SK-N-SH (cell line): ENCODE data around the gene SLC10A1. TPM values are rescaled to one million over a fixed set of nuclear protein-coding genes. Genes with fewer than 3 reads are reported as not detected.

Source experiments
- CTCF ChIA-PET: fragments of 300-600, 350-600 bp; formaldehyde crosslinking; extraction: SDS; loops from one replicate; lab custom pipeline; 2021; lab: Yijun Ruan, JAX
- POLR2A ChIA-PET: fragments of 350-600 bp; sonication (Branson Sonifier 250); formaldehyde crosslinking; extraction: SDS; loops from one replicate; lab custom pipeline; 2020; ENCODE audit warnings: antibody characterized with exemption, inconsistent platforms; lab: Yijun Ruan, JAX
- DNase-seq: peaks from one replicate; pipeline ENCODE4 v3.0.0; 2012
- H2AFZ ChIP-seq: fragments of 200-600 bp; sonication (generic); 2 replicates; pipeline ENCODE4 v1.8.1; 2016; ENCODE audit warnings: antibody characterized with exemption, mild to moderate bottlenecking, low read depth
- H3F3A ChIP-seq: fragments of 200-600 bp; sonication (generic); replicated peaks from 2 replicates; pipeline ENCODE3; 2016; ENCODE audit warnings: antibody characterized with exemption, mild to moderate bottlenecking; ENCODE audit not compliant: insufficient read depth
- H3K27ac ChIP-seq, 2 experiments: fragments of 200-500 bp in 1 of 2; fragments of 200-600 bp in 1 of 2; sonication (Bioruptor generic) in 1 of 2; sonication (generic), shearing (Covaris generic) in 1 of 2; 2 replicates each; pipeline versions ENCODE4 v1.5.1 to v1.6.1; 2014 to 2016; ENCODE audit warnings: low read depth in 2 of 2, inconsistent platforms in 1 of 2, low read length in 1 of 2, mild to moderate bottlenecking in 1 of 2, mixed read lengths in 1 of 2
- H3K27me3 ChIP-seq: fragments of 200-600 bp; sonication (generic), shearing (Covaris generic); 2 replicates; pipeline ENCODE4 v1.6.1; 2016; ENCODE audit warnings: mixed run types; ENCODE audit not compliant: insufficient read depth
- H3K36me3 ChIP-seq, 2 experiments: fragments of 200-500 bp in 1 of 2; fragments of 200-600 bp in 1 of 2; sonication (Bioruptor generic) in 1 of 2; sonication (generic) in 1 of 2; replicated peaks in 1 of 2; 2 replicates each; pipeline versions ENCODE3 to v1.5.1; 2014 to 2016; ENCODE audit warnings: low read length in 1 of 2, mild to moderate bottlenecking in 1 of 2; ENCODE audit not compliant: insufficient read depth in 2 of 2, control insufficient read depth in 1 of 2
- H3K4me1 ChIP-seq, 2 experiments: fragments of 200-500 bp in 1 of 2; fragments of 200-600 bp in 1 of 2; sonication (Bioruptor generic) in 1 of 2; sonication (generic), shearing (Covaris generic) in 1 of 2; 2 replicates each; pipeline versions ENCODE4 v1.5.1 to v1.6.1; 2014 to 2016; ENCODE audit warnings: low read depth in 1 of 2, low read length in 1 of 2, mixed run types in 1 of 2; ENCODE audit not compliant: insufficient read depth in 2 of 2, control insufficient read depth in 1 of 2
- H3K4me2 ChIP-seq: fragments of 200-600 bp; sonication (generic), shearing (Covaris generic); 2 replicates; pipeline ENCODE4 v1.6.1; 2017; ENCODE audit warnings: mixed run types
- H3K4me3 ChIP-seq, 2 experiments: fragments of 200-500 bp in 1 of 2; fragments of 200-600 bp in 1 of 2; sonication (Bioruptor generic) in 1 of 2; sonication (generic), shearing (Covaris generic) in 1 of 2; 2 replicates each; pipeline versions ENCODE4 v1.5.1 to v1.8.1; 2014 to 2016; ENCODE audit warnings: low read depth in 2 of 2, inconsistent platforms in 1 of 2, low read length in 1 of 2, mild to moderate bottlenecking in 1 of 2, mixed read lengths in 1 of 2, moderate library complexity in 1 of 2
- H3K79me2 ChIP-seq: fragments of 200-600 bp; sonication (generic); 2 replicates; pipeline ENCODE4 v1.8.1; 2017; ENCODE audit warnings: mild to moderate bottlenecking; ENCODE audit not compliant: insufficient read depth
- H3K9ac ChIP-seq: fragments of 200-600 bp; sonication (generic); 2 replicates; pipeline ENCODE4 v1.6.1; 2017; ENCODE audit warnings: mixed run types
- H3K9me2 ChIP-seq: fragments of 200-600 bp; sonication (generic); 2 replicates; pipeline ENCODE4 v1.6.1; 2017; ENCODE audit warnings: mixed run types
- H3K9me3 ChIP-seq: fragments of 200-600 bp; sonication (generic); 2 replicates; pipeline ENCODE4 v1.6.1; 2017; ENCODE audit warnings: mixed run types, mild to moderate bottlenecking, moderate library complexity
- H4K20me1 ChIP-seq: fragments of 200-600 bp; sonication (generic); 2 replicates; pipeline ENCODE4 v1.6.1; 2017; ENCODE audit warnings: mild to moderate bottlenecking, mixed run types; ENCODE audit not compliant: insufficient read depth
- CTCF ChIP-seq: fragments of 200-600 bp; sonication (generic); IDR thresholded peaks from 2 replicates; pipeline ENCODE4 v1.6.1; 2017; ENCODE audit warnings: antibody characterized with exemption, mild to moderate bottlenecking, moderate library complexity
- EP300 ChIP-seq, 2 experiments: IDR thresholded peaks; 2 replicates each; pipeline versions ENCODE4 v1.4.0 to v1.6.1; 2012; ENCODE audit warnings: borderline replicate concordance in 1 of 2, low read depth in 1 of 2, low read length in 1 of 2
- EZH2phosphoT487 ChIP-seq: fragments of 200-600 bp; sonication (generic); IDR thresholded peaks from 2 replicates; pipeline ENCODE4 v1.6.1; 2017; ENCODE audit warnings: low read depth, mixed run types, mild to moderate bottlenecking, antibody characterized with exemption, moderate library complexity, borderline replicate concordance
- FOSL2 ChIP-seq: IDR thresholded peaks from 2 replicates; pipeline ENCODE4 v1.4.0; 2012; ENCODE audit warnings: low read depth, mild to moderate bottlenecking, moderate library complexity, borderline replicate concordance
- FOXJ3 ChIP-seq: sonication (generic); formaldehyde crosslinking; IDR thresholded peaks from 2 replicates; pipeline ENCODE4 v1.5.1; 2020; ENCODE audit warnings: mild to moderate bottlenecking, missing genetic modification reagents
- GABPA ChIP-seq: IDR thresholded peaks from 2 replicates; pipeline ENCODE4 v1.4.0; 2012; ENCODE audit warnings: low read depth, mild to moderate bottlenecking
- NFIC ChIP-seq: IDR thresholded peaks from 2 replicates; pipeline ENCODE4 v1.4.0; 2012; ENCODE audit warnings: borderline replicate concordance
- NRF1 ChIP-seq: IDR thresholded peaks from 2 replicates; pipeline ENCODE4 v1.6.1; 2012; ENCODE audit warnings: low read depth, mild to moderate bottlenecking, low read length
- RAD21 ChIP-seq: IDR thresholded peaks from 2 replicates; pipeline ENCODE4 v1.6.1; 2012; ENCODE audit warnings: mild to moderate bottlenecking, low read length
- RXRA ChIP-seq: IDR thresholded peaks from 2 replicates; pipeline ENCODE4 v1.4.0; 2012; ENCODE audit warnings: low read depth, mild to moderate bottlenecking, borderline replicate concordance
- SIN3A ChIP-seq: IDR thresholded peaks from 2 replicates; pipeline ENCODE4 v1.6.1; 2012; ENCODE audit warnings: low read depth, mild to moderate bottlenecking, low read length, moderate library complexity, borderline replicate concordance
- TAF1 ChIP-seq: IDR thresholded peaks from 2 replicates; pipeline ENCODE4 v1.6.1; 2012; ENCODE audit warnings: low read depth, mild to moderate bottlenecking, low read length, moderate library complexity, borderline replicate concordance
- TCF12 ChIP-seq: IDR thresholded peaks from 2 replicates; pipeline ENCODE4 v1.4.0; 2012
- TEAD4 ChIP-seq: IDR thresholded peaks from 2 replicates; pipeline ENCODE4 v1.4.0; 2012; ENCODE audit warnings: mild to moderate bottlenecking, borderline replicate concordance; ENCODE audit not compliant: insufficient read depth
- USF1 ChIP-seq: IDR thresholded peaks from 2 replicates; pipeline ENCODE4 v1.4.0; 2012; ENCODE audit warnings: low read depth, borderline replicate concordance
- YY1 ChIP-seq: IDR thresholded peaks from 2 replicates; pipeline ENCODE4 v1.4.0; 2012; ENCODE audit warnings: low read depth, mild to moderate bottlenecking
- WGBS: methylation state at CpG from one replicate; pipeline ENCODE4 v1.1.6; 2017; ENCODE audit warnings: low lambda C conversion rate; 5-methylcytosine and 5-hydroxymethylcytosine counted together
- polyA plus RNA-seq, 3 experiments: library from polyadenylated mRNA; depleted of rRNA; stranded (reverse); fragments of >200 nt; gene quantifications; 2 replicates each; pipeline ENCODE4 v1.2.3, GENCODE V29; 2012

SLC10A1 gene
- polyA plus RNA-seq, 1 of the 3 experiments (the other 2 are of a cell fraction) = not detected

GRCh38 chr14:69812711-69813110, 15.7 kb upstream of the SLC10A1 start:
- Histone ChIP-seq H3K4me2 (no peak overlapping the region), H3K27me3 (peaks cover 4% of the 10 kb centered on the region; the same call in 1 of the 2 replicates), H3K9me3 (no peaks in the 10 kb centered on the region), H2AFZ (no peak overlapping the region), H4K20me1 (no peaks in the 10 kb centered on the region), H3K36me3 (no peaks in the 10 kb centered on the region), H3F3A (no peaks in the 10 kb centered on the region), H3K79me2 (no peaks in the 10 kb centered on the region), H3K4me3 (no peak overlapping the region)
- DNase-seq = no peak
- POLR2A ChIA-PET = no interaction called here
- TF ChIP-seq RAD21 (peak; percentile 31; the same call in 1 of the 2 replicates), USF1 (no peak), NRF1 (no peak), NFIC (no peak)
- TF ChIP-seq, all 33 proteins: peak for 1
- no peaks in the 10 kb centered on the region for H3K9me2 ChIP-seq
- no peak overlapping the region for H3K9ac ChIP-seq
- no peaks in the 10 kb centered on the region; a peak in 1 of 4 replicates for H3K4me1 ChIP-seq
- WGBS = 64% methylated on average over 9 of the region's 9 CpGs
- CTCF ChIA-PET = interaction anchor here (1.0 to 11.8 kb wide), 4 partner anchors 199 to 261 kb away, joined by 3 to 238 read pairs (median 4); no protein-coding TSS in a partner anchor
- H3K27ac ChIP-seq = no peak overlapping the region

- TF ChIP-seq TAF1 (no peak), USF1 (no peak), NFIC (no peak), RAD21 (no peak), GABPA (no peak), FOSL2 (no peak), YY1 (no peak), TCF12 (no peak), TEAD4 (no peak), FOXJ3 (CRISPR knock-in tag) (no peak), EZH2phosphoT487 (no peak), EP300 (IDR thresholded peaks at IDR 0.05; ENCODE audit: borderline replicate concordance in 1 of 2, low read depth in 1 of 2, low read length in 1 of 2) (no peak), CTCF (no peak), RXRA (no peak), SIN3A (no peak)
- CTCF ChIA-PET = interaction anchor here (2.3 kb wide), 1 partner anchor 216 kb away, joined by 16 read pairs; no protein-coding TSS in a partner anchor
- POLR2A ChIA-PET = no interaction called here
Measured at GRCh38 chr14:69811868-69812252, 14.8 kb upstream of the SLC10A1 start.

More at GRCh38 chr14:69811868-69812252, 14.8 kb upstream of the SLC10A1 start:
- H3K9ac ChIP-seq = no peak overlapping the region
- no peaks in the 10 kb centered on the region for H3K9me2 ChIP-seq
- no peak overlapping the region for H3K4me2 ChIP-seq
- no peak for DNase-seq
- no peaks in the 10 kb centered on the region for H3F3A ChIP-seq
- no peaks in the 10 kb centered on the region for H3K9me3 ChIP-seq
- no peaks in the 10 kb centered on the region; a peak in 1 of 4 replicates for H3K4me1 ChIP-seq
- no peaks in the 10 kb centered on the region; the same call in 1 of the 2 replicates for H3K27me3 ChIP-seq
- H3K4me3 ChIP-seq = no peak overlapping the region
- H3K27ac ChIP-seq = no peak overlapping the region
- H4K20me1 ChIP-seq = no peaks in the 10 kb centered on the region
- H3K79me2 ChIP-seq = no peaks in the 10 kb centered on the region
- H2AFZ ChIP-seq = no peak overlapping the region
- H3K36me3 ChIP-seq = no peaks in the 10 kb centered on the region
- WGBS = 72% methylated on average over 10 of the region's 10 CpGs
